ENCODE measurements around the gene ALPL.
"Not testable (repeated sequence)": the region's sequence is repeated elsewhere in the genome, so short reads cannot be mapped to it uniquely, and the experiment has no call there.

Gene ALPL

DNA sequence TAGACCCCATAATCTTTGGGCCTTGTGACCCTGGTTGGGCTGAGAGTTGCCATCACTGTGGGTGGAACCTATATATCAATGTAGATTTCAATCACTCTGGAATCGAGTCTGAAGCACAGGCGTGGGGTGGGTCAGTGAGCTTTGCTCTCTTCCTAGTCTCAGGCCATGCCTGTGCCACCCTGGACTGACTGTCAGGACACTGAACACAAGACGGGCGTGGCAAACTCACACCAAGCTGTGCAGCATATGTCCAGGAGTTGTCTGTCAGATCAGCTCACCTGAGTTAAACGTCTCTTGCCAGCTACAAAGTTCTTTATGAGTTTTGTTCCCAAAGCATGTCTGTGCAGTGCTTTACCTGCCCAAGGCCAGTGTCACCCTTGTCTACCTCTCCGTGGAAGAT lies 30.9 kb upstream of the ALPL start:
- H3K9me3 ChIP-seq (ENCODE audit: severe bottlenecking) = no peaks in the 10 kb centered on the region
- no peak for ATAC-seq (ENCODE audit: low read depth)
- no peaks in the 10 kb centered on the region for H3K27me3 ChIP-seq (ENCODE audit: insufficient read depth, poor library complexity, severe bottlenecking)
- TF ChIP-seq, protein P1, sequence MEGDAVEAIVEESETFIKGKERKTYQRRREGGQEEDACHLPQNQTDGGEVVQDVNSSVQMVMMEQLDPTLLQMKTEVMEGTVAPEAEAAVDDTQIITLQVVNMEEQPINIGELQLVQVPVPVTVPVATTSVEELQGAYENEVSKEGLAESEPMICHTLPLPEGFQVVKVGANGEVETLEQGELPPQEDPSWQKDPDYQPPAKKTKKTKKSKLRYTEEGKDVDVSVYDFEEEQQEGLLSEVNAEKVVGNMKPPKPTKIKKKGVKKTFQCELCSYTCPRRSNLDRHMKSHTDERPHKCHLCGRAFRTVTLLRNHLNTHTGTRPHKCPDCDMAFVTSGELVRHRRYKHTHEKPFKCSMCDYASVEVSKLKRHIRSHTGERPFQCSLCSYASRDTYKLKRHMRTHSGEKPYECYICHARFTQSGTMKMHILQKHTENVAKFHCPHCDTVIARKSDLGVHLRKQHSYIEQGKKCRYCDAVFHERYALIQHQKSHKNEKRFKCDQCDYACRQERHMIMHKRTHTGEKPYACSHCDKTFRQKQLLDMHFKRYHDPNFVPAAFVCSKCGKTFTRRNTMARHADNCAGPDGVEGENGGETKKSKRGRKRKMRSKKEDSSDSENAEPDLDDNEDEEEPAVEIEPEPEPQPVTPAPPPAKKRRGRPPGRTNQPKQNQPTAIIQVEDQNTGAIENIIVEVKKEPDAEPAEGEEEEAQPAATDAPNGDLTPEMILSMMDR (IDR thresholded peaks at IDR 0.05; ENCODE audit: poor library complexity, severe bottlenecking) = no peak
- H3K4me1 ChIP-seq (ENCODE audit: insufficient read depth, poor library complexity, severe bottlenecking) = no peaks in the 10 kb centered on the region
- no peak overlapping the region for H3K27ac ChIP-seq (ENCODE audit: poor library complexity, severe bottlenecking)
- H3K4me3 ChIP-seq (ENCODE audit: severe bottlenecking) = no peak overlapping the region
- DNase-seq (ENCODE audit: low spot score) = no peak
- no peaks in the 10 kb centered on the region for H3K36me3 ChIP-seq (ENCODE audit: low read depth)

DNA sequence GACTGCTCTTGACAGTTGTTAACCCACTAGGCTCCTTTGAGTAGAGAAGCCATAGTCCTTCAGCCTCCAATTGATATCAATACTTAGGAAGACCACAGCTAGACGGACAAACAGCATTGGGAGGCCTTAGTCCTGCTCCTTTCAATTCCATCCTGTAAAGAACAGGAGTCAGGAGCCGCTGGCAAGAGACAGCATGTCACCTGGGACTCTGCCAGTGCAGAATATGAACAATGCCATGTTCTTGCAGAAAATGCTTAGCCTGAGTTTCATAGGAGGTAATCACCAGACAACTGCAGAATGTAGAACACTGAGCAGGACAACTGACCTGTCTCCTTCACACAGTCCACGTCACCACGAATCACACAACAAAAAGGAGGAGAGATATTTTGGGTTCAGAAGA lies 25.3 kb upstream of the ALPL start:
- H3K36me3 ChIP-seq (ENCODE audit: low read depth); H3K9me3 ChIP-seq (ENCODE audit: severe bottlenecking); H3K27me3 ChIP-seq (ENCODE audit: insufficient read depth, poor library complexity, severe bottlenecking); DNase-seq (ENCODE audit: low spot score); H3K27ac ChIP-seq (ENCODE audit: poor library complexity, severe bottlenecking); H3K4me1 ChIP-seq (ENCODE audit: insufficient read depth, poor library complexity, severe bottlenecking); ATAC-seq (ENCODE audit: low read depth); H3K4me3 ChIP-seq (ENCODE audit: severe bottlenecking): not testable (repeated sequence)

DNA sequence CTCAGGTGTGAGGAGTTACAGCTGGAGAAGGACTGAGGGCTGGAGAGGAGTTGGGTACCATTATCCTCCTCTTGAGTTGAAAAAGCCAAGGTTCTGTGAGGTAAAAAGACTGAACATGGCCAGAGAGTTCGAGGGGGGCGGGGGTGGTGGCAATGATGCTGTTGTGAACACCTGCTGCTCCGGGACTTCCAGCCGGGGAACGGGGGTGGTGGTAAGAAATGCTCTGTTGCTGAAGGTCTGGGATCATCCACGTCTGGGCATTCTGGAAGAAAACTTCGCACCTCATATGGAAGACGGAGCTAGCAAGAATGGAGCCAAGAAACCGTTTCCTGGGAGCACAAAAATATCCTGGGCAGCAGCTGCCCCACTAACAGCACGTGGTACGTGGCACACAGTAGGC lies 20.1 kb upstream of the ALPL start:
- Histone ChIP-seq H3K27ac (ENCODE audit: poor library complexity, severe bottlenecking) (no peak overlapping the region), H3K4me1 (ENCODE audit: insufficient read depth, poor library complexity, severe bottlenecking) (no peaks in the 10 kb centered on the region), H3K9me3 (ENCODE audit: severe bottlenecking) (no peaks in the 10 kb centered on the region), H3K27me3 (ENCODE audit: insufficient read depth, poor library complexity, severe bottlenecking) (no peaks in the 10 kb centered on the region), H3K36me3 (ENCODE audit: low read depth) (no peaks in the 10 kb centered on the region), H3K4me3 (ENCODE audit: severe bottlenecking) (no peak overlapping the region)
- TF ChIP-seq, protein P1 (IDR thresholded peaks at IDR 0.05; ENCODE audit: poor library complexity, severe bottlenecking) = no peak
- DNase-seq (ENCODE audit: low spot score) (no peak), ATAC-seq (ENCODE audit: low read depth) (no peak)

DNA sequence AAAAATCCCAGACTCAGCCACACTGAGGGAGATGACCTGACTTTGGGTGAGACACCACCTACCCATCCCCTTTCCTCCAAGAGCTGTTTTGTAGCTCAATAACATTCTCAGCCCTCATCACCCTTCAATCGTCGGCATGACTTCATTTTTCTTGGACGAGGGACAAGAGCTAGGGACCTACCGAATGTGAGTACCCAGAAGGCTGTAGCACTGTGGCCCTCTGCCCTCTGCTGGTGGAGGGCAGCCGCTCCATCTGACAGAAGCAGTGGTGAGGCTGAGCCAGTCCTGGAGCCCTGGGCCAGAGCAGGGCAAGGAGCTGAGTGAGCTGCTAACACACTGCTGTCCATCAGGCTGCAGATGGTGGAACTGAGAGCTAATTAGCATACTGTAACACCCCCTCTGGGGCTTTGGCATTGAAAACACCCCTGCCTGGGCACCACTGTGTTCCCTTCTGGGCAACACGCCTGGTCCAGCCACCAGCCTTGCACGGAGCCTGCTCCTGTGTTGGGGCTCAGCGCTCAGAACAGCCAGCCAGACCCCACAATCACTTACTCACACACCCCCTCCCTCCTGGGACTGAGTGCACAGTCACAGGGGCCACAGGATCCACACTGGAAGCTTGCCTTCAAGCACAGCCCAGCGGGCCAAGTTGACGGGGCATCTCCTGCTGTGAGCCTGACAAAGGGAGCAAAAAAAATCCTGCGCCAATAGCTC lies 18.3 kb upstream of the ALPL start:
- H3K4me3 ChIP-seq (ENCODE audit: severe bottlenecking) = no peak overlapping the region
- ATAC-seq (ENCODE audit: low read depth) = peak; percentile 50; the same call in 2 of the 3 replicates
- H3K9me3 ChIP-seq (ENCODE audit: severe bottlenecking) = no peaks in the 10 kb centered on the region
- TF ChIP-seq, protein P1 (IDR thresholded peaks at IDR 0.05; ENCODE audit: poor library complexity, severe bottlenecking) = peak; percentile 32
- H3K4me1 ChIP-seq (ENCODE audit: insufficient read depth, poor library complexity, severe bottlenecking) = no peaks in the 10 kb centered on the region
- H3K27me3 ChIP-seq (ENCODE audit: insufficient read depth, poor library complexity, severe bottlenecking) = no peaks in the 10 kb centered on the region
- H3K27ac ChIP-seq (ENCODE audit: poor library complexity, severe bottlenecking) = no peak overlapping the region
- no peaks in the 10 kb centered on the region for H3K36me3 ChIP-seq (ENCODE audit: low read depth)
- no peak for DNase-seq (ENCODE audit: low spot score)

- TF ChIP-seq, protein P1 (IDR thresholded peaks at IDR 0.05; ENCODE audit: poor library complexity, severe bottlenecking) = no peak
- no peaks in the 10 kb centered on the region for H3K9me3 ChIP-seq (ENCODE audit: severe bottlenecking)
These were observed 17.5 kb upstream of the ALPL start for GRCh38 chr1:21491488-21492355.

More at GRCh38 chr1:21491488-21492355, 17.5 kb upstream of the ALPL start:
- H3K36me3 ChIP-seq (ENCODE audit: low read depth) = no peaks in the 10 kb centered on the region
- DNase-seq (ENCODE audit: low spot score) (no peak), ATAC-seq (ENCODE audit: low read depth) (no peak)
- no peaks in the 10 kb centered on the region for H3K27me3 ChIP-seq (ENCODE audit: insufficient read depth, poor library complexity, severe bottlenecking)
- no peak overlapping the region for H3K4me3 ChIP-seq (ENCODE audit: severe bottlenecking)
- no peak overlapping the region for H3K27ac ChIP-seq (ENCODE audit: poor library complexity, severe bottlenecking)
- H3K4me1 ChIP-seq (ENCODE audit: insufficient read depth, poor library complexity, severe bottlenecking) = no peaks in the 10 kb centered on the region
